ENCODE data around the gene KCNIP3.

KCNIP3 gene

DNA sequence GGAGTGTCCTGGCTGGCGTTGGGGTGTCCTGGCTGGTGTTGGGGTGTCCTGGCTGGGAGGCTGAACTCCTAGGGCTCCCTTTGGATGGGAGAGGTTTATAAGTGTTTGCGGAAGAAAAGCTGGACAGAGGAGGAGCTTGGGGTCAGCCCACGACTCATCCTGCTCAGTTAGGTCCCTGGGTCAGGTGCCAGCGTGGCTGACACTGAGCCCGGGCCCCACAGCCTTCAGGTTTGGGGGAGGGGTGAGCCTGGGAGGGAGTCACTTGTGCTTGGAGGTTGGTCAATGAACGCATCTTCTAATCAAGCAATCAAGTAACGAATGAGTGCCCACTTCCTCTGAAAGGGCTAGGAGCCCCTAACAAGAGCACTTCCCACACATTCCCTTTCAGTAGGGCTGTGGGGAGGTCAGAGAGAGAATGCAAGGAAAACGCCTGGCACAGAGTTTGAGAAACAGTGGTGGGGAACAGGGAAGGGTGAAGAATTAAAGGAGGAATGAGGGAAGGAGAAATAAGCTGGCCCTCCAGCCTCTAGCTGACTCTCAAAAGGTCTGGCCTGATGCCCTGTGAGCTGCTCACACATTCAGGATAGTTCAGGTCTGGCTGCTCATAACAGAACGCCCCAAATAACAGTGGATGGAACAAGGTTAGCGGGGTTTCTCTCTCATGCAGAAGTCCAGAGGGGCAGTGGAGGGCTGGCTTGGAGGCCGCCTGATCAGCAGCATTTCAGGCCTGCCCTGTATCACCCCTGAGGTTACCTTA, 670 bp downstream of the KCNIP3 start:
- no peak for DNase-seq

DNA sequence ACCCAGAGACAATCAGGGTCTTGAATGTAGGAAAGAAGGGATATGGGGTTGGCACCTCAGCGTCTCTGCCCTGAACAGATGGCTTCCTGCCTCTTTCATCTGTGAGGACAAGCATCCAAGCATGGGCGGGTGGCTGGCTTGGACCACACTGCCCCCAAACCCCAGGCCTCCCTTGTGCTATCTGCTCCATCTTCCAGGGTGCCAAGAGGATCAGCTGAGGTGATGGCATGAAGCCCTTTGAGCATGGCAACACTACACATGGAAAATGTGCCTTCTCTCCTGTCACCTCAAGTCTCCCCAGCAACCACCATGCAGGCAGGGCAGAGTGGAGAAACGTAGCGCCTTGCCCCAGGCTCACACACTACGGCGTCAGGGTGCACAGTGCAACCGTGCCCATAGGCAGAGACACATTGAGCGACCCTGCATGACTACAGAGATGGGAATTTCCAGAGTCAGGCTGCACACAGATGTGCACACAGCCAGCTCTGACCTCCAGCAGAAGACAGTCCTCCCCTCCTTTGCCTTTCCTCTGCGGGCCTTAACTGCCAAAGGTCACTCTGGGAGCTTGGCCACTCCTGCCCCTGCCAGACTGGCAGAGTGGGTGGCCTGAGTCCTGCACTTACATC, 1.5 kb downstream of the KCNIP3 start:
- no peak for DNase-seq

DNA sequence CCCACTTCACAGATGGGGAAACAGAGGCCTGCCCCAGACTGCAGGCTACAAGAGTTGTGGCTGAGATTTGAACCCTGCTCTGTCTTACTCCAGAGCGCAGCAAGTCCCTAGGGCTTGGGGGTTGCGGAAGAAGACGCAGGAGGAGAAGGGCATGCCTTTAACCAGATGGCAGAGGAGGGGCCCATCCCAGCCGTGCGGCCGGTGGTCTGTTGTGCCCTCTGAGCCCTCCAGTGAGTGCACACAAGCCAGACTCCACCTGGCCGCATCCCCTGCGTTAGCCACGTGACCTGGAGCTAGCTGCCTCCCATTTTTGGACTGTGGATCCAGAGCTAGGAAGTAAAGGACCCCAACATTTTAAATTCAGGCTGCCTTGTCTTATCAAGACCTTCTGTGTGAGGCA, 2.8 kb downstream of the KCNIP3 start:
- peak in 1 of 2 experiments; percentile 37 for DNase-seq

DNA sequence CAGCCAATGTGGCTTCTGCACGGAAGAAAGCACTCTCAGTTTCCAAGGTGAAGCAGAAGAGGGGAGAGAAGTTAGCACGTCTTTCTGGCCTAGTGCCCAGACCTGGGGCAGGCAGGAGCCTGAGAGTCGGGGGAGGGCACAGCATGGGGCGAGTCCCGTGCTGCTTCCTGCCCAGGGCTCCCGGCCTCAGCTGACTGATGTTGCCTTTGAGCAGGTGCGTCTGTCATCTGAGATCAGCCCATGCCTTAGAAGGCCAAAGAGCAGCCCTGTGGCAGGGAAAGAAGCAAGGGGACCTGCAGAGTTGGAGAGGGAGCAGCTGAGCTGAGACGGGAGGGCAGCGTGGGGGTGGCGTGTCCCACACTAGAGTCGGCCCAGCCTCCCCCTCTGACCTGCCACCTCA, 3.3 kb downstream of the KCNIP3 start:
- peak; percentile 58 to 67 for DNase-seq

DNA sequence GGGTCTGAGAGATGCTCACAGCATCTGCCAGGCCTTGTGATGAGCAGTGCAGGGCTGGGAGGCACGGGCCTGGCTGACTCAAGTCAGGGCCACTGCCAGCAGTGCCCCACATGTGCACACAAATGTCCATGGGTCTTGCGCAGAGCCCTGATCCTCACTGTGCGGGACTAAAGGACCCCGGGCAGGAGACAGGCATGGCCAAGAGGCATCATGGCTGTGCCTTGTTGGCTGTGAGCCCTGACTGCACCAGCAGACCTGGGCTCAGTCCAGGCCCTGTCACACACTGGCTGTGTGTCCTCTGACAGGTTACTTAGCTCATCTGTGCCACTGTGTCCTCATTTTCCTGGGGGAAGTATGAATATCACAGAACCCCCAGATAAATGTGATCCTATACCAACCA, 4.0 kb downstream of the KCNIP3 start:
- no peak for DNase-seq

DNA sequence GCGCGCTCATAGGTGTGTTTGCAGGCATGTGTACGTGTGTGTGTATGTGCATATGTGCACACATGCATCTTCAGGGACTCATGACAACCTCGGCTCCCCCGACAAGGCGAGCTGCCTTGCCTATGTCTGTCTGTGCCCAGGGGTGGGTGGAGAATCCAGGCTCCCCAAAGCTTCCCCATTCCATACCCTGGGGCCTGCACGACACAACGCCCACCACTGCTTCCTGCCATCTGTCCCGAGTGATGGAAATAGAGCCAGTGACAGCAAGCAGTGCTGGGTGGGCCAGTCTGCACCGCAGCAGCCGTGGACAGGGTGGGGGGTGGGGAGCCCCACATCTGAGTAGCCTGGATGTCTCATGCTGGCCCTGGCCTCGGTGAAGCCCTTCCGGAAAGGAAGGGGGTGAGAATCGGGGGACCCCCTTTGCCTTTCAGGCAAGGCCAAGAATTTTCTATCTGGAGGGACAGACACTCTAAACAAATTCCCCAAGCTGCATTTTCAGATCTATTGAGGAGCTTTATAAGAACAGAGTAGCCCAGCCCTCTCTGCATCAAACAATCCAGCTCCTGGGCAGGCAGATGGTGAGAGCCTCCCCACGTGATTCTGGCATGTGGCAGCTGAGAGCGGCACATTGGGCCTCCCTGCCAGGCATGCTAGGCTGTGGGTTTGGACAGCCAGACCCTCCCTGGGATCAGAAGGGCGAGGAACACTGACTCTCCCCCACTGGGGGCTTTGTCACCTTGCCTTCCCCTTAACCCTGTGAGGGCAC, 4.9 kb downstream of the KCNIP3 start:
- DNase-seq = peak; percentile 20 to 52

DNA sequence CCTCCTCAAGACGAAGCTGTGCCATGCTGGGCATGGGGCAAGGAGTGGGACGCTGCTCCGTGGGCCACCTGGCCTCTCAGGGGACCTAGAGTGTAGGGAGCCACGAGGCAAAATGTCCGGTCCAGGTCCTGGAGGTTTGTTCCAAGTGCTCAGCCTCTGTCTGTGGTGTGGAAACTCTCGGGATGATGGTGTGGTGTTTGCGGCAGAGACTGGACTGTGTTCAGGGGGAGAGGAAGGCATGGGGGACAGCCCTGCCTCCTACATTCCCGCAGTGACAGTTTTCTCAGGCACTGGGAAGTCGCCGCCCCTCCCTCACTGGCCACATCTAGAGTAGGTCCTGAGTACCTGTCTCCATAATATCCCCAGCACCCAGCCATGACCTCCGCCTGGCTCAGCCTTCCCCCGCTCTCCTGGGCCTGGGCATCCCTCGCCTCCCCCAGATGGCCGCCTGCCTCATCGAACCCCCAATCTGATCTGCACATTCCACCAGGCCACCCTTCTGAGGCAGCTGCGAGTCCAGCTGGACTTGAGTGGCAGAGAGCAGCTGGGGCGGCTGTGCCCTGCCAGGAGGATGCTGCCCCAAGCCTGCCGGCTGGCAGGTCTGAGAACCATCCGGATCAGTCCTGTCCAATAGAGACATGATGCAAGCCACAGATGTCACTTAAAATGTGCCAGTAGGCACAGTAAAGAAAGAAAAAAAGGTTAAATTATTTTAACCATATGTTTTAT, 6.2 kb downstream of the KCNIP3 start:
- peak; percentile 65 to 90 for DNase-seq

DNA sequence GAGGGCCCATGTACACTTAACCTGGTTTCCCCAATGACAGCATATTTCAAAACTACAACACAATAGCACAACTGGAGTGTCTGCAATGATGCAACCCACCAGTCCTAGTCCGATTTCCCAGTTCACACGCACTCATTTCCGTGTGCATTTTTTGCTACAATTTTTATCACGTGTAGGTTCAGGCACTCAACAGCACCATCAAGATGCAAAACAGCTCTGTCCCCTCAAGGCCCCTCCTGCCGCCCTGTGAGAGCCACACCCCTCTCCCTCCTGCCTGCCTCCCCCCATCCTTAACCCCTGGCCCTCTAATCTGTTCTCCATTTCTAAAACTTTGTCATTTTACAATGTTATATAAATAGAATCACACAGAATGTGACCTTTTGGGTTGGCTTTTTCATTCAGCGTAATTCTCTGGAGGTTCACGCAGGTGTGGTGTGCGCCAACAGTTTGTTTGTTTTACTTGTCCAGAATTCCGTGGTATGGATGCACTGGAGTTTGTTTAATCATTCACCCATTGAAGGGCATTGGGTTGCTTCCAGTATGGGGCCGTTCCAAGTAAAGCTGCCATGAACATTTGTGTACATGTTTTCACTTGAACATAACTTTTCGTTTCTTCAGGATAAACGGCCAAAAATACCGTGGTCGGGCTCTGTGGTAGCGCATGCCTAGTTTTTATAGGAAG, 8.4 kb downstream of the KCNIP3 start:
- DNase-seq = no peak

DNA sequence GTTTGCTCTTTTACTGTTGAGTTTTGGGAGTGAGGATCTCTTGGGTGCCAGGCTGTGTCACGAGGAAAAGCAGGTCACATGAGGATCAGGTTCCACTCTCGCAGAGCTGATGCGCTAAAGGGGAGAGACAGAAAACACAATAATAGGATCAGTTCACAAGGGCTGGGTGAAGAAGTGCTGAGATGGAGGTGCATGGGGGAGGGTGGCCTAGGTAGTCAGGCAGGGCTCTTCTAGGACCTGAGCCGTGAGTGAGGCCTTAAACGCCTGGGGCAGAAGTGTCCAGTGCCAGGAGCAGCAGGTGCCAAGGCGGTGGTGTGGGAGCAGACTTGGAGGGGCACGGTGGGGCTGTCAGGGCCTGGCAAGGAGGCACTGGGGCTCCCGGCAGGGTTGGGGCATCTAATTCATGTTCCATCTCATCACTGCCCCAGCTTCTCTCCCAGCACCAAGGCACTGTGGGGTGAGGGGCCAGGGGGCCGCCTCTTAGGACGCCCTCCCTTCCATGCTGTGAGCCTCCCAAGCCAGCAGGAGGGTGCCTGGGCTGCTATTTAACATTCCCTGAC, 9.3 kb downstream of the KCNIP3 start:
- no peak for DNase-seq

DNA sequence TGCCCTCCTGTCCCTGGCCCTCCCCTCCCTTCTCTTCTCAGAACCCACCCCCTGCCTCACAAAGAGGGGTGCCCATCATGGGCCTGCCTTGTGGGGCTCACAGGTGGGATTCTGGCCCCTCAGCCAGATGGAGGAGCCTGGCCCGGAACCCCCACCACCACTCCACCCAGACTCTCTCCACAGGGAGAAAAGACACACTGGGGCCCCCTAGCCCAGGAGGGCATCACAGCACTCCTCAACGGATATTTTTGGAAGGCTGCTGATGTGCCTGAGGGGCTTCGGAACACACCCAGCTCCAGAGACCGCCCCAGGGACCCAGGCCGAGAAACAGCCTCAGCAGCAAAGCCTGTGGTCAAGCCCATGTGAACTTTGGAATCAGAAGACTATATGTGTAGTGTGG, 9.9 kb downstream of the KCNIP3 start:
- no peak for DNase-seq

DNA sequence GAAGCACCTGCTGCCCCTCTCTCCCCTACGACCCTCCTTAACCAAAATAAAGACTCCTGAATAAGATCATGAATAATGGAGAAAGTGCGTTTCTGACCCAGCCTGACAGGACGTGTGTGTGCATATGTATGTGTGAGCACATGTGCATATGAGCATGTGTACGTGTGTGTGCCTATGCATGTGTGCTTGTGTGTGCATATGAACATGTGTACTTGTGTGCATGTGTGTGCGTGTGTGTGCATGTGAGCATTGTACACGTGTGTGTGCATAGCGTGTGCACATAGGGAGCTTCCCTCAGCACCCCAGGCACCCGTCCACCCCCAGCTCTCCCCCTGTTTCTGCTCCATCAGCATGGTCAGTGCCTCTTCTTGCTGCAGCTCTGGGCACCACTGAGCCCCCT, 10.7 kb downstream of the KCNIP3 start:
- DNase-seq = no peak

DNA sequence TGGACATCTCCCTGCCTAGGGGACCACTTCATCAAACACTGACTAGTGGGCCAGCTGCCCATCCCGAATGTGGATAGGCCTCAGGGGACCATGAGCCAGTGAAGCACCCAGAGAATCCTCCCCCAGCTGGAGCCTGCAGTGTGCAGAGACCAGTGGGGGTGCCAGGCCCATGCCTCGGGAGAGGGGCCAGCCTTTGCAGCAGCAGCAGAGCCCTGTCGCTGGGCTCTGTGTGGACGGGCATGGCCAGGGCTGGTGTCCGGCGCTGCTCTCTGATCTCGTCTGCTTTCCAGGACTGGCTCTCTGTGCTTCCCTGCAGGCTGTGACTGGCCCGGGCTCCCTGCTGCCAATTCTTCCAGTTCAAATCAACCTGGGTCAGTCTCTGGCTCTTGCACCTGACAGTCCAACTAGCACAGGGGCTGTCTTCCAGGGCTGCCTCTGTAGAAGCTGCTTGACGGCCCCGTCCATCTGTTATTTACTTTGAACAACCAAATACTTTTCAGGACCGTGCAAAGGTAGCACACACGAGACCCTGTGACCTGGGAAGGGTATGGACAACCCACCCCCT, 11.4 kb downstream of the KCNIP3 start:
- peak in 1 of 2 experiments; percentile 11 for DNase-seq

DNA sequence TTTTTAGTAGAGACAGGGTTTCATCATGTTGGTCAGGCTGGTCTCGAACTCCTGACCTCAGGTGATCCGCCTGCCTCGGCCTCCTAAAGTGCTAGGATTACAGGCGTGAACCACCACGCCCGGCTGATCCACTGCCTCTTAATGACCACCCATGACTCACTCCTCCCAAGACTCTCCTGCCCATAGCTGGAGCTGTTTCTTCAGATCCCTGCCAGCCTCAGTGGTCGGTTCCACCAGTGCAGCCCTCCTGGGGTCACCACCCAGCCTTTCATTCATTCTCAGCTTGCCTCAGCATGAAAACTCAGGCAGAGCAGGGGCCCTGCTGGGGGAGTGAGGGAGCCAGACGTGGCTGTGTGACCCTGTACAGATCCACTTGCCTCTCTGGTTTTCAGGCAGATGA, 12.5 kb downstream of the KCNIP3 start:
- DNase-seq = no peak

DNA sequence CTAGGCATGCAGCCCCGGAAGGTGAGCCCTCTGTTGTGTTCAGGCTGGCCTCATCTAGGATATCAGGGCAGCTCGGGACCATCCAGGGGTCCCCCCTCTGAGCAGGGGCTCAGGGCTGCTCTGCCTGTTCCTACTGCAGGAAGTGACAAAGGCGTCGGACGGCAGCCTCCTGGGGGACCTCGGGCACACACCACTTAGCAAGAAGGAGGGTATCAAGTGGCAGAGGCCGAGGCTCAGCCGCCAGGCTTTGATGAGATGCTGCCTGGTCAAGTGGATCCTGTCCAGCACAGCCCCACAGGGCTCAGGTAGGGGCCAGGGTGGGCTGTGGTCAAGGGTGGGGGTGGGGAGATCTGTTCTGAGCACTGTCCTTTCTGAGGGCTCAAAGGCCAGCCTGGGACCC, 13.1 kb downstream of the KCNIP3 start:
- no peak for DNase-seq

DNA sequence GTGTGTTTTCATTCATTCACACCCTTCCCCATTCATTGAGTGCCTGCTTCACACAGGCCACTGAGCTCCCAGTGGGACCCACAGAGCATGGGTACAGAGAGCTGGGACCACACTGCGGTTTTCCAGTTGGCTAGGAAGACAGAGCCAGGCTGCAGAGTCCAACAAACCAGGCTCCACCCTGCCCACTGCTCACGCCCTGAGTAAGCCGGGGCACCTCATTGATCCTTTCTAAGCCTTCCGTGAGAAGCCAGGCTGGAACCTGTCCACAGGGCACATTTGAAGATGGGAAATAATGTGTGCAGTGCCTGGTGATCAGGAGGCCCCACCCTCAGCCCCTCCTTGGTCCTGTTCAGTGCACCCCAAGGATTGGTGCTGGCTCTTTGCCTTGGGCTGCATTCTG, 13.5 kb downstream of the KCNIP3 start:
- no peak for DNase-seq

DNA sequence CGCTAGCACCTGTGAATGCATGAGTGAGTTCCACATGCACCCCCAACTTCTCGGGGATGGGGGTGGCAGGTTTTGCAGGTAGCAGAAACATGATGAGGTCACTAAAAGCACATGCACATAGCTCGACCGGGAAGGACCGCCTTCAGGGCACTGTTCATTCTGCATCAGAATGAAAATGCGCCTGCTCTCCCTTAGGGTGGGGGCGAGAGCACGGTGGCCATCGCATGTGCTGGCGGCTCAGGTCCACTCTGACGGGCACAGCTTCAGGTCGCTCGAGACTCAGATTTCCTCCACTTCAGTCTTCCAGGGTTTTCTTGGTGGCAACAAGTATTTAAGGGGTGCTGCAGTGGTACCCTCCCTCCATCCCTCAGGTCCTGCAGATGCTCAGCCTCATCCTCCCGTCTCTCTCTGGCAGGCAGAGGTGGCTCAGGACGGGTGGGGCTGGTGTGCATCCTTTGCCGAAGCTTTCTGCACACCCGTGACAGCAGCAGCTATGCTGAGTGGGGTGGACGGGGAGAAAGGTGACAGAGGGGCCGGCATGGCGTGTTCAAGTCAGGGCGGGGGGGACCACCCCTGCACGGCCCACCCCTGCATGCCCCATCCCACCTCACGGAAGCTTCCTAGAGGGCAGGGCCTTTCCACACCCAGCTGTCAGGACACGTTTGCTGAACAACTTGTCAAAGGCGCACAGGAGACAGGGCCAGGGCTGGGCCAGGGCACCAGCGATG, 14.8 kb downstream of the KCNIP3 start:
- DNase-seq = no peak

DNA sequence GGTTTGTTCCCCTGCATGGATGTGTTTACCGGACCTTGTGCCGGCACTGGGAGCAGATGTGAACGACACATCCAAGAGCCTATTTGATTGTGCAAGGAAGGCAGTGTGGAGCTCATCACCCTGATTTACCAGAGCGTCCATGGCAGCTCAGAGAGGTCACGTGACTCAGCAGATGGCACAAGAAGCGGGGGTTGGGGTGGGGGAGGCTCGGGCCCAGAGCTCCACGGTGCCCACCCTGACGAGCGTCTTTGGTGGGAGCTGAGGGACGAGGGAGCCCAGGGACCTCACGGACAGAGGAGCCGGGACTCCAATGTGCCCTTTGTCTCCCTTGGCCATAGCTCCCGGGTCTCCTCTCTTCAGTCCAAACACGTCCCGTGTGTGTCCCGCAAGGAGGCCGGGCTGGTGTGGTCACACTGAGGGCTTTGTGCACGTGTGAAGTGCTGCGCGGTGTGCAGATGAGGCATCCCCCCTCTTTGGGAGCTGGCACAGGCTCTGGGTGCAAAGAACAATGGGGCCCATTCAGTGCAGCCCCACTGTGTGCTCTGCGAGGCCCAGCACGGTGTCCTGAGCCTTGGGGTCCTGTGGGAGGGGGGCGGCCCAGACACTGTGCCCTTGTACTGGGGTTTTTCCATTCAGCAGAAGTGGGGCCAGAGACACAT, 15.5 kb downstream of the KCNIP3 start:
- peak in 1 of 2 experiments; percentile 29 for DNase-seq

DNA sequence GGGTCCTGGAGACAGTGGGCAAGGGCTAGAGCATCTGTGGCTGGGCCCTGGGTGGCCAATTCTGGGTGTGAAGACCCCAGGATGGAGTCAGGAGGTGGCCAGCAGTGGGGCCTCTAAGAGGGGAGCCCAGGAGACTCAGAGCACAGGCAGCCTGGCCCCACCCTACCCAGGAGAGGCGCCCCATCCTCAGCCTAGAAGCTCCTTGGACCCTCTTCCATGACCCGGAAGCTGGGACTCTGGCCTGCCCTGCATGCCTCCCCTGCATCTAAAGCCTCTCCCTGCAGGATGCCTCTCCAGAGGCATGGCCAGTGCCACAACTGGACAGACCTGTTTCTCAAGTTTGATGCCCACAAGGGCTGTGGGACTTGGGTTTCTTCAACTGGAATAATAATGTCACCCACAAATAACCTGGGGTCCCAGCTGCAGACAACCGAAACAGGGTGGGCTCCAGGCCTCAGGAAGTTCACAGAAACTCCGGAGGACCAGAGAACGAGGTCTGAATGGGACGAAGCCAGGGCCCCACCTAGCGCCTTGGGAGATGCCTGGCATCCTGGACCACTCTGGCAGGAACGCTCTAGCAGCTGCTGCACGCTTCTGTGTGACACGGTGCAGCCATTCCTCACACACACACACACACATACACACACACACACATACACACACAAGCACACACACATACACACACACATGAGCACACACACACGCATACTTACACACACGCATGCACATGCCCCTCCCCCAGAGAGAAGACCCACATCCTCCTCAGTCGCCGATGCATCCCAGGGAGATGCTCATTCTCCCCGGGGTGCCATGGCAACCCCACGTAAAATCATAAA, 16.4 kb downstream of the KCNIP3 start:
- peak in 1 of 2 experiments; percentile 26 for DNase-seq

DNA sequence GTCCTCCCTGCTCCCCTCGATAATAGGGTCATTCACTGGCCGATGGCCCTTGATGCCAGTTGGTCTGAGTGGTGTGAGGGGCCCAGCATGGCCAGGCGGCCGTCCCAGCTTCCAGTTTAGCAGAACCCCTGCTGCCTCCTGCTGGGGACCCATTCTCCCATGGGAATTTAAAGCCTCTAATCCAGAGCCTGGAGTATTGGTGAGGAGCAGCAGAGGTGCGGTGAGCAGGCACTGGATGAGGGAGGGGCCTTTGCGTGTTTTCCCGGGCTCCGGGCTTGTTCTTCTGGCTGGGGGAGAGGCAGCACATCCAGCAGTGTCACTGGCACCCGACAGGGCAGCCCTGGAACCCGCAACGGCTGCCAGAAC, 17.4 kb downstream of the KCNIP3 start:
- peak in 1 of 2 experiments; percentile 27 for DNase-seq

Measured in NCI-H524 (cell line).